HG03280 (cell line): ENCODE measurements around the gene NCEH1.
"Not testable (repeated sequence)": the region's sequence is repeated elsewhere in the genome, so short reads cannot be mapped to it uniquely, and the experiment has no call there.

Experiments
- ATAC-seq: cut with Tn5 transposase; IDR thresholded peaks from one replicate; pipeline ENCODE4 v1.9.1; 2021; ENCODE audit warnings: mild to moderate bottlenecking, moderate library complexity; ENCODE audit not compliant: unreplicated experiment

NCEH1 gene

GRCh38 chr3:172708921-172709773, 1.7 kb downstream of the NCEH1 start:
- no peak for ATAC-seq

GRCh38 chr3:172707967-172708366, 2.9 kb downstream of the NCEH1 start:
- ATAC-seq: no peak

- no peak for ATAC-seq
Measured at GRCh38 chr3:172707030-172707429, 3.8 kb downstream of the NCEH1 start.

GRCh38 chr3:172705170-172705569, 5.7 kb downstream of the NCEH1 start:
- no peak for ATAC-seq

GRCh38 chr3:172704001-172704400, 6.9 kb downstream of the NCEH1 start:
- no peak for ATAC-seq

- not testable (repeated sequence) for ATAC-seq
Measured at GRCh38 chr3:172702731-172703130, 8.1 kb downstream of the NCEH1 start.

GRCh38 chr3:172702256-172702655, 8.6 kb downstream of the NCEH1 start:
- ATAC-seq: no peak

- ATAC-seq: no peak
Measured at GRCh38 chr3:172701751-172702150, 9.1 kb downstream of the NCEH1 start.

GRCh38 chr3:172700936-172701455, 9.9 kb downstream of the NCEH1 start:
- ATAC-seq: no peak

GRCh38 chr3:172700256-172700655, 10.6 kb downstream of the NCEH1 start:
- no peak for ATAC-seq

GRCh38 chr3:172699031-172699430, 11.8 kb downstream of the NCEH1 start:
- ATAC-seq: no peak

GRCh38 chr3:172698631-172699030, 12.2 kb downstream of the NCEH1 start:
- no peak for ATAC-seq

GRCh38 chr3:172697558-172697957, 13.3 kb downstream of the NCEH1 start:
- no peak for ATAC-seq

GRCh38 chr3:172696357-172696756, 14.5 kb downstream of the NCEH1 start:
- ATAC-seq: no peak

- no peak for ATAC-seq
Measured at GRCh38 chr3:172694573-172695246, 16.2 kb downstream of the NCEH1 start.

- no peak for ATAC-seq
Measured at GRCh38 chr3:172692751-172693338, 18.0 kb downstream of the NCEH1 start.

- ATAC-seq: no peak
Measured at GRCh38 chr3:172690936-172691335, 19.9 kb downstream of the NCEH1 start.

GRCh38 chr3:172688588-172688987, 22.3 kb downstream of the NCEH1 start:
- no peak for ATAC-seq

- ATAC-seq: no peak
Measured at GRCh38 chr3:172687501-172687900, 23.4 kb downstream of the NCEH1 start.

GRCh38 chr3:172685331-172686214, 25.3 kb downstream of the NCEH1 start:
- ATAC-seq: no peak

GRCh38 chr3:172680684-172681083, 30.2 kb downstream of the NCEH1 start:
- no peak for ATAC-seq
